HepG2 (cell line): Measurements from ENCODE around the gene KIFC1. TPM values are rescaled to one million over a fixed set of nuclear protein-coding genes. Genes with fewer than 3 reads are reported as not detected.
A peak's percentile ranks its signal among the peaks of the same experiment; 100 is the strongest.

Experiments used
- CTCF ChIP-seq: sonication (generic); formaldehyde crosslinking; IDR thresholded peaks from 2 replicates; pipeline ENCODE4 v1.5.0; 2020; ENCODE audit warnings: mild to moderate bottlenecking, missing genetic modification reagents, moderate library complexity
- HOXA3 ChIP-seq: sonication (generic); formaldehyde crosslinking; IDR thresholded peaks from 2 replicates; pipeline ENCODE4 v1.5.0; 2020; ENCODE audit warnings: missing genetic modification reagents
- HOXA9 ChIP-seq: sonication (generic); formaldehyde crosslinking; IDR thresholded peaks from 2 replicates; pipeline ENCODE4 v1.8.1; 2022; ENCODE audit warnings: missing genetic modification reagents, mild to moderate bottlenecking, moderate library complexity, borderline replicate concordance
- IRX3 ChIP-seq: sonication (generic); formaldehyde crosslinking; IDR thresholded peaks from 2 replicates; pipeline ENCODE4 v1.8.1; 2023; ENCODE audit warnings: mild to moderate bottlenecking, low read depth, missing genetic modification reagents, borderline replicate concordance
- ISX ChIP-seq: sonication (generic); formaldehyde crosslinking; conservative IDR thresholded peaks from 2 replicates; pipeline ENCODE4 v1.5.0; 2020; ENCODE audit warnings: missing genetic modification reagents
- KLF11 ChIP-seq: IDR thresholded peaks from 2 replicates; pipeline ENCODE4 v1.6.1; 2016; ENCODE audit warnings: missing compliant biosample characterization
- MLLT10 ChIP-seq: sonication (generic); formaldehyde crosslinking; IDR thresholded peaks from 2 replicates; pipeline ENCODE4 v1.4.0; 2020; ENCODE audit warnings: missing genetic modification reagents
- MXD4 ChIP-seq: IDR thresholded peaks from 2 replicates; pipeline ENCODE4 v1.6.1; 2016; ENCODE audit warnings: mild to moderate bottlenecking, missing biosample characterization, missing genetic modification reagents
- NFE2L1 ChIP-seq: sonication (generic); formaldehyde crosslinking; IDR thresholded peaks from 2 replicates; pipeline ENCODE4 v1.4.0; 2020; ENCODE audit warnings: missing genetic modification reagents, mild to moderate bottlenecking, borderline replicate concordance
- PLSCR1 ChIP-seq: sonication (generic); formaldehyde crosslinking; IDR thresholded peaks from 2 replicates; pipeline ENCODE4 v1.5.0; 2020; ENCODE audit warnings: missing genetic modification reagents, mild to moderate bottlenecking, borderline replicate concordance
- POLR2G ChIP-seq: fragments of 200-400 bp; formaldehyde crosslinking; IDR thresholded peaks from 2 replicates; pipeline ENCODE4 v1.6.1; 2018; ENCODE audit warnings: mild to moderate bottlenecking, low read depth, low read length, moderate library complexity
- RXRA ChIP-seq: sonication (generic); formaldehyde crosslinking; IDR thresholded peaks from 2 replicates; pipeline ENCODE4 v1.5.1; 2020; ENCODE audit warnings: missing genetic modification reagents
- SIX1 ChIP-seq: sonication (generic); formaldehyde crosslinking; IDR thresholded peaks from 2 replicates; pipeline ENCODE4 v1.4.0; 2020; ENCODE audit warnings: missing genetic modification reagents, borderline replicate concordance
- SKI ChIP-seq: fragments of 450-650 bp; IDR thresholded peaks from one replicate; pipeline ENCODE4 v1.6.1; 2018; ENCODE audit warnings: mild to moderate bottlenecking; ENCODE audit not compliant: partially characterized antibody
- SP1 ChIP-seq, 2 experiments: fragments of 450-650 bp in 1 of 2; sonication (generic) in 1 of 2; formaldehyde crosslinking in 1 of 2; IDR thresholded peaks; 2 replicates each; pipeline versions ENCODE4 v1.4.0 to v1.6.1; 2016 to 2020; ENCODE audit warnings: missing genetic modification reagents in 1 of 2
- ZBTB7B ChIP-seq: sonication (generic); formaldehyde crosslinking; IDR thresholded peaks from 2 replicates; pipeline ENCODE4 v1.4.0; 2020; ENCODE audit warnings: missing genetic modification reagents
- ZFP36 ChIP-seq: fragments of 150-350 bp; IDR thresholded peaks from 2 replicates; pipeline ENCODE4 v1.6.1; 2018; ENCODE audit warnings: borderline replicate concordance, low read length, low read depth; ENCODE audit not compliant: partially characterized antibody
- ZFP91 ChIP-seq: sonication (generic); formaldehyde crosslinking; IDR thresholded peaks from 2 replicates; pipeline ENCODE4 v1.9.0; 2022; ENCODE audit warnings: missing genetic modification reagents, mild to moderate bottlenecking, borderline replicate concordance
- ZNF12 ChIP-seq: sonication (generic); formaldehyde crosslinking; IDR thresholded peaks from 2 replicates; pipeline ENCODE4 v1.5.0; 2020; ENCODE audit warnings: missing genetic modification reagents
- ZNF501 ChIP-seq: sonication (generic); formaldehyde crosslinking; IDR thresholded peaks from 2 replicates; pipeline ENCODE4 v1.5.1; 2020; ENCODE audit warnings: mild to moderate bottlenecking, moderate library complexity, missing genetic modification reagents
- ZNF546 ChIP-seq: sonication (generic); formaldehyde crosslinking; conservative IDR thresholded peaks from 2 replicates; pipeline ENCODE4 v1.8.1; 2023; ENCODE audit warnings: mild to moderate bottlenecking, missing genetic modification reagents
- ZNF746 ChIP-seq: sonication (generic); formaldehyde crosslinking; IDR thresholded peaks from 2 replicates; pipeline ENCODE4 v1.8.0; 2022; ENCODE audit warnings: mild to moderate bottlenecking, missing genetic modification reagents
- ZNF747 ChIP-seq: sonication (generic); formaldehyde crosslinking; IDR thresholded peaks from 2 replicates; pipeline ENCODE4 v1.8.1; 2023; ENCODE audit warnings: missing genetic modification reagents, mild to moderate bottlenecking, borderline replicate concordance
- ZNF879 ChIP-seq: sonication (generic); formaldehyde crosslinking; IDR thresholded peaks from 2 replicates; pipeline ENCODE4 v1.8.1; 2023; ENCODE audit warnings: missing genetic modification reagents
- ZZZ3 ChIP-seq: sonication (generic); formaldehyde crosslinking; IDR thresholded peaks from 2 replicates; pipeline ENCODE4 v1.4.0; 2020; ENCODE audit warnings: missing genetic modification reagents, mild to moderate bottlenecking, borderline replicate concordance
- polyA plus RNA-seq, 8 experiments: library from polyadenylated mRNA; depleted of rRNA in 3 of 8; stranded (reverse) in 7 of 8; unstranded in 1 of 8; fragments of >200 nt; fragmentation: Illumina TruSeq in 4 of 8; extraction: Trizol in 4 of 8; gene quantifications; 2 replicates each; pipeline versions ENCODE4 v1.2.1 to v1.2.3, GENCODE V29; 2011 to 2016; ENCODE audit warnings: low read depth in 4 of 8, missing spikeins in 1 of 8, mixed read lengths in 1 of 8; ENCODE audit not compliant: insufficient read depth in 1 of 8
- total RNA-seq, 5 experiments: library from RNA; depleted of rRNA; stranded (reverse); fragments of >200 nt; fragmentation: Illumina TruSeq; extraction: Trizol; gene quantifications; 2 replicates each; pipeline ENCODE4 v1.2.3, GENCODE V29; 2016; ENCODE audit warnings: low read depth in 1 of 5

The KIFC1 gene
- total and polyA plus RNA-seq, 2 of the 13 experiments (the other 11 are each of a cell fraction or from before 2014, with no cell fraction given): 25.0 to 45.5 TPM

- TF ChIP-seq PLSCR1 (no peak), ZNF501 (CRISPR knock-in tag) (no peak), MLLT10 (no peak), CTCF (CRISPR knock-in tag) (peak; percentile 84), HOXA3 (CRISPR knock-in tag) (peak; percentile 66; the same call in 1 of the 2 replicates), ISX (CRISPR knock-in tag) (no peak), SP1 (IDR thresholded peaks at IDR 0.05) (no peak), SP1 (CRISPR knock-in tag; IDR thresholded peaks at IDR 0.05) (peak; percentile 89), SKI (peak; percentile 21), ZZZ3 (CRISPR knock-in tag) (0 out of 2 replicates have a peak, but pooled peaks have one; percentile 39), MXD4 (CRISPR knock-in tag) (peak; percentile 57; the same call in 1 of the 2 replicates), ZNF879 (CRISPR knock-in tag) (0 out of 2 replicates have a peak, but pooled peaks have one; percentile 16), ZFP91 (CRISPR knock-in tag) (no peak; the same call in 1 of the 2 replicates), NFE2L1 (CRISPR knock-in tag) (no peak), HOXA9 (CRISPR knock-in tag) (0 out of 2 replicates have a peak, but pooled peaks have one; percentile 32), ZNF746 (0 out of 2 replicates have a peak, but pooled peaks have one; percentile 55), RXRA (CRISPR knock-in tag) (peak; percentile 57; the same call in 1 of the 2 replicates), IRX3 (CRISPR knock-in tag) (no peak), ZNF12 (CRISPR knock-in tag) (0 out of 2 replicates have a peak, but pooled peaks have one; percentile 30), ZFP36 (no peak), ZNF747 (CRISPR knock-in tag) (peak; percentile 47; the same call in 1 of the 2 replicates), SIX1 (CRISPR knock-in tag) (peak; percentile 21; the same call in 1 of the 2 replicates), POLR2G (peak; percentile 77), ZNF546 (0 out of 2 replicates have a peak, but pooled peaks have one; percentile 25), KLF11 (0 out of 2 replicates have a peak, but pooled peaks have one; percentile 68), ZBTB7B (CRISPR knock-in tag) (peak; percentile 67; the same call in 1 of the 2 replicates)
Measured at GRCh38 chr6:33425668-33426577, 34.3 kb downstream of the KIFC1 start (continued).
